GM12874 (cell line): ENCODE measurements around the gene ARHGEF12.

Experiments
- TF ChIP-seq, protein P1 (sequence below): IDR thresholded peaks from 2 replicates; pipeline ENCODE4 v1.5.1; 2011; ENCODE audit warnings: low read depth, mild to moderate bottlenecking, control low read depth, low read length, moderate library complexity; ENCODE audit not compliant: insufficient read depth

ARHGEF12 gene

GRCh38 chr11:120484722-120485121 lies 148.5 kb downstream of the ARHGEF12 start:
- TF ChIP-seq, protein P1, sequence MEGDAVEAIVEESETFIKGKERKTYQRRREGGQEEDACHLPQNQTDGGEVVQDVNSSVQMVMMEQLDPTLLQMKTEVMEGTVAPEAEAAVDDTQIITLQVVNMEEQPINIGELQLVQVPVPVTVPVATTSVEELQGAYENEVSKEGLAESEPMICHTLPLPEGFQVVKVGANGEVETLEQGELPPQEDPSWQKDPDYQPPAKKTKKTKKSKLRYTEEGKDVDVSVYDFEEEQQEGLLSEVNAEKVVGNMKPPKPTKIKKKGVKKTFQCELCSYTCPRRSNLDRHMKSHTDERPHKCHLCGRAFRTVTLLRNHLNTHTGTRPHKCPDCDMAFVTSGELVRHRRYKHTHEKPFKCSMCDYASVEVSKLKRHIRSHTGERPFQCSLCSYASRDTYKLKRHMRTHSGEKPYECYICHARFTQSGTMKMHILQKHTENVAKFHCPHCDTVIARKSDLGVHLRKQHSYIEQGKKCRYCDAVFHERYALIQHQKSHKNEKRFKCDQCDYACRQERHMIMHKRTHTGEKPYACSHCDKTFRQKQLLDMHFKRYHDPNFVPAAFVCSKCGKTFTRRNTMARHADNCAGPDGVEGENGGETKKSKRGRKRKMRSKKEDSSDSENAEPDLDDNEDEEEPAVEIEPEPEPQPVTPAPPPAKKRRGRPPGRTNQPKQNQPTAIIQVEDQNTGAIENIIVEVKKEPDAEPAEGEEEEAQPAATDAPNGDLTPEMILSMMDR: no peak

GRCh38 chr11:120486138-120486537 lies 149.9 kb downstream of the ARHGEF12 start:
- TF ChIP-seq, protein P1: no peak

DNA sequence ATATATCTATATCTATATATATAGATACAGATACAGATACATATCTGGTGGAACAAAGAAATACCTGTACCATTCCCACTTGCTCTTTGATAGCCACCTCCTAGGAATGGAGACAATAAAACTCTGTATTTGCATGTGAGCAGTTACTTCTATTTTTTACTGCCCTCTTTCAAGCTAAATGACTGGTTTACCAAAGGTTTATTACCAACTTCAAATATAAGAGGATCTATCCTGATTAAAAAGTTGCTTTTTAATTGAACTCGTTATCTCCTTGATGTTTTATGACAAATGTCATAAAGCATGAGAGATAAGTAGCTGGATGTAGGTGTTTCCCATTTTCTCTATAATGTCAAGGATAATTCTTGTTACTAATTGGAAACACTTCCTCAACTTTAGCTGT lies 153.6 kb downstream of the ARHGEF12 start:
- TF ChIP-seq, protein P1: no peak

GRCh38 chr11:120492486-120492885 lies 156.3 kb downstream of the ARHGEF12 start:
- TF ChIP-seq, protein P1: no peak

DNA sequence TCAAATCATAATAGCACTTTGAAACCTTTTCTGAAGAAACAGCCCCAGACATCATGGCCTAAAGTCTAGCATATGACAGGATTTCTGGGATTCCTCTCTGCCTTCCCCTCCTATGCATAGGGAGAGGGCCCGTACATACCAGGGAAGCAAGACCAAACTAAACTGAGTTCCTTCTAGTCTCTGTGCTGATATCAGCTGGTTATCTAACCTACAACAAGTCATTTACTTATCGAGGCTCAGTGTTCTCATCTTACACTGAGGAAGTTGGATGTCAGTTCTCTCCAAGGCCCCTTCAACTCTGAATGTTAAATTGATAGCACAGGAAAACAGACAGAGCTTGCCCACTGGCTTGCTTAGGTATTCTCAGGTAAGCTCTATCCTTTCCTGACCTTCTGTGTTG lies 158.4 kb downstream of the ARHGEF12 start:
- TF ChIP-seq, protein P1: no peak

DNA sequence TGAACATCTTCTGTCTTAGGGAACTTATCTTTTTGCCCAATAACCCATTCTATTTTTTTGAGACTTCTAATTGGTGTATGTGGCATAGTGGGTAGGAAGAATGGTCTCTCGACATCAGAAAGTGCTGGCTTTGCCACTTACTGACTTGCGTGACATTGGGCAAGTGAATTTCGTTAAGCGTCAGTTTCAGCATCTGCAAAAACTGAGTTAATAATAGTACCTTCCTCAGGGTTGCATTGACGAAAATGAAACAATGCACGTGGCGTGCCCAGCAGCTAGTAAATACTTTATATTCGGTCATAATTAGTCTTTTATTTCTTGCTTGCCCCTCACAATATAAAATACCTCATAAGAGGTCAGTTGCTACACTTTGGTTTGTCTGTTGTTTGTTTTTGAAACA lies 162.9 kb downstream of the ARHGEF12 start:
- TF ChIP-seq, protein P1: no peak

- TF ChIP-seq, protein P1: no peak
Observed at GRCh38 chr11:120499859-120500258, 163.6 kb downstream of the ARHGEF12 start.

GRCh38 chr11:120500414-120501071 lies 164.3 kb downstream of the ARHGEF12 start:
- TF ChIP-seq, protein P1: no peak
